ENCODE results near the gene FNBP1. TPM values are rescaled to one million over a fixed set of nuclear protein-coding genes. Genes with fewer than 3 reads are reported as not detected.

FNBP1 gene
- total and polyA plus RNA-seq, 2 of the 8 experiments (the other 6 are each of a cell fraction or from before 2014, with no cell fraction given) = 7.2 to 40.9 TPM

DNA sequence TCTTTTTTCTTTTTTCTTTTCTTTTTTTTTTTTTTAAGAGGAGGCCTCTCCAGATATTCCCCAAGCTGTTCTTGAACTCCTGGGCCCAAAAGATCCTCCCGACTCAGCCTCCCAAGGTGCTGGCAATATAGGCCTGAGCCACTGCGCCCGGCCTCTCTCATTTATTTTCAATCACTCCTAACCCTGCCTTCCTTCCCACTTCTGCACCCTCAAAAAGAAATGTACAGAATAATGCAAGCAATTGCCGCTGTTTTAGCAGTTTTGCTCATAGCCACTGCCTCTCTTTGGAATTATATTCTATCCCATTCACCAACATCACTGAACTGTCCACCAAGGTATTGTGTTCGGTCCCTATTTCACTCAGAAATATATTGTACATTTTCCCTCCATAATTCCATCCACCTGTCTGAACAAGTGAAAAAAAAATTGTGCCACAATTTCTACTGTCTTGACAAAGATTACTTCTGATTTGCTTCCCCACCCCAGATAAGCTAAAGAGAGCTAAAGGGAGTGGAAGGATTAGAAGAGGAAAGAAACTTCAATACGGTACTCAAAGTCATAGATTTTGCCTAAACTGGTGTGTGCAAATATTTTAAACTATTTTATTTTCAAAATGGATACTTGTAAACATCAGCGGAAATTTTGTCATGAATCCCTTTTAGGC is 1.9 kb downstream of the FNBP1 start (continued):
- no peak for TF ChIP-seq CTBP2 (IDR thresholded peaks at IDR 0.05; ENCODE audit: borderline replicate concordance, insufficient read depth, insufficient read length, low read length)
- no peak for TF ChIP-seq E2F6 (IDR thresholded peaks at IDR 0.05)
